ENCODE data around the gene PLEKHG4B. TPM values are rescaled to one million over a fixed set of nuclear protein-coding genes. Genes with fewer than 3 reads are reported as not detected.

PLEKHG4B gene
- polyA plus RNA-seq, 3 donors = not detected

GRCh38 chr5:169728-170094, 77.7 kb downstream of the PLEKHG4B start:
- Histone ChIP-seq H3K9ac (ENCODE audit: insufficient read depth, low read length, poor library complexity, severe bottlenecking) (no peak overlapping the region), H3K4me1 (ENCODE audit: control insufficient read depth in 1 of 2, insufficient read depth in 2 of 2, low read length in 2 of 2) (no peaks in the 10 kb centered on the region), H3K27me3 (ENCODE audit: control insufficient read depth in 2 of 2, insufficient read depth in 2 of 2, low read length in 2 of 2) (no peaks in the 10 kb centered on the region), H3K4me2 (replicated peaks; ENCODE audit: extremely low read depth, low read length, poor library complexity, severe bottlenecking) (no peak overlapping the region), H3K4me3 (replicated peaks in 1 of 3; ENCODE audit: low read depth in 2 of 3, low read length in 3 of 3) (no peak overlapping the region), H3K79me2 (ENCODE audit: insufficient read depth, low read length) (no peaks in the 10 kb centered on the region), H2AFZ (ENCODE audit: insufficient read depth, low read depth, low read length, poor library complexity, severe bottlenecking) (no peak overlapping the region), H3K36me3 (replicated peaks in 1 of 2; ENCODE audit: control insufficient read depth in 1 of 2, insufficient read depth in 2 of 2, low read length in 2 of 2) (no peaks in the 10 kb centered on the region), H3K9me3 (replicated peaks in 1 of 2; ENCODE audit: control insufficient read depth in 1 of 2, insufficient read depth in 1 of 2, low read length in 2 of 2) (peaks cover 0 to 3% of the 10 kb centered on the region in 2 donors), H4K20me1 (ENCODE audit: insufficient read depth, low read length) (no peaks in the 10 kb centered on the region), H3K27ac (ENCODE audit: low read depth in 1 of 2, low read length in 2 of 2) (no peak overlapping the region)
- Mint-ChIP-seq H3K4me1 (no peaks in the 10 kb centered on the region), H3K9me3 (peaks cover 0 to 8% (median 4%) of the 10 kb centered on the region in 7 donors), H3K27ac (no peak overlapping the region), H3K27me3 (ENCODE audit: low read depth in 3 of 3) (peaks cover 0 to 4% (median 0%) of the 10 kb centered on the region in 3 donors), H3K36me3 (no peaks in the 10 kb centered on the region), H3K4me3 (no peak overlapping the region)
- no peak for DNase-seq
- TF ChIP-seq CTCF (IDR thresholded peaks at IDR 0.05) = no peak
- intact Hi-C loops (cut with micrococcal nuclease) = no loop called here
- WGBS (ENCODE audit: insufficient coverage) = 85% methylated on average over 12 of the region's 12 CpGs

GRCh38 chr5:170971-171800, 79.2 kb downstream of the PLEKHG4B start:
- Histone ChIP-seq H3K4me1 (ENCODE audit: control insufficient read depth in 1 of 2, insufficient read depth in 2 of 2, low read length in 2 of 2) (no peaks in the 10 kb centered on the region), H4K20me1 (ENCODE audit: insufficient read depth, low read length) (no peaks in the 10 kb centered on the region), H3K36me3 (replicated peaks in 1 of 2; ENCODE audit: control insufficient read depth in 1 of 2, insufficient read depth in 2 of 2, low read length in 2 of 2) (no peaks in the 10 kb centered on the region), H3K79me2 (ENCODE audit: insufficient read depth, low read length) (no peaks in the 10 kb centered on the region), H3K4me2 (replicated peaks; ENCODE audit: extremely low read depth, low read length, poor library complexity, severe bottlenecking) (no peak overlapping the region), H2AFZ (ENCODE audit: insufficient read depth, low read depth, low read length, poor library complexity, severe bottlenecking) (no peak overlapping the region), H3K9ac (ENCODE audit: insufficient read depth, low read length, poor library complexity, severe bottlenecking) (no peak overlapping the region), H3K27ac (ENCODE audit: low read depth in 1 of 2, low read length in 2 of 2) (no peak overlapping the region), H3K4me3 (replicated peaks in 1 of 3; ENCODE audit: low read depth in 2 of 3, low read length in 3 of 3) (no peak overlapping the region), H3K27me3 (ENCODE audit: control insufficient read depth in 2 of 2, insufficient read depth in 2 of 2, low read length in 2 of 2) (no peaks in the 10 kb centered on the region), H3K9me3 (replicated peaks in 1 of 2; ENCODE audit: control insufficient read depth in 1 of 2, insufficient read depth in 1 of 2, low read length in 2 of 2) (no peaks in the 10 kb centered on the region)
- Mint-ChIP-seq H3K9me3 (peaks cover 0 to 3% (median 0%) of the 10 kb centered on the region in 7 donors), H3K4me3 (no peak overlapping the region), H3K27ac (no peak overlapping the region), H3K4me1 (no peaks in the 10 kb centered on the region), H3K27me3 (ENCODE audit: low read depth in 3 of 3) (peaks cover 0 to 9% (median 2%) of the 10 kb centered on the region in 3 donors), H3K36me3 (no peaks in the 10 kb centered on the region)
- intact Hi-C loops (cut with micrococcal nuclease) = no loop called here
- DNase-seq = no peak
- 94% methylated on average over 37 of the region's 37 CpGs for WGBS (ENCODE audit: insufficient coverage)
- no peak for TF ChIP-seq CTCF (IDR thresholded peaks at IDR 0.05)

Data from CD14-positive monocyte (primary cell).